Mesenteric fat pad (tissue), 1 donor: Measurements from ENCODE around the gene CELF2. TPM values are rescaled to one million over a fixed set of nuclear protein-coding genes. Genes with fewer than 3 reads are reported as not detected.
"Not testable (repeated sequence)": the region's sequence is repeated elsewhere in the genome, so short reads cannot be mapped to it uniquely, and the experiment has no call there.

ENCODE experiments used
- DNase-seq: peaks from one replicate; pipeline ENCODE4 v3.0.0-alpha.2; 2020; ENCODE audit warnings: low spot score
- total RNA-seq: library from RNA; stranded (reverse); fragmentation: NEBNext Ultra II Directional; extraction: Animal tissue kit (Norgen Biotek cat#: 25700); gene quantifications from one replicate; pipeline ENCODE4 v1.2.1, GENCODE V29; 2021
- donor health status: DM: yes; HTN: yes; CAD: no.

The CELF2 gene
- total RNA-seq, 1 donor from 2014 or later, result 93.9 TPM

GRCh38 chr10:11120711-11121110, 103.0 kb downstream of the CELF2 start:
- DNase-seq, result no peak

- not testable (repeated sequence) for DNase-seq
Measured at GRCh38 chr10:11123892-11124291, 106.2 kb downstream of the CELF2 start.

GRCh38 chr10:11125004-11125403, 107.3 kb downstream of the CELF2 start:
- no peak for DNase-seq

GRCh38 chr10:11127017-11127416, 109.3 kb downstream of the CELF2 start:
- not testable (repeated sequence) for DNase-seq

GRCh38 chr10:11131112-11131639, 113.5 kb downstream of the CELF2 start:
- DNase-seq, result no peak

- DNase-seq, result no peak
Measured at GRCh38 chr10:11134411-11134810, 116.7 kb downstream of the CELF2 start.

GRCh38 chr10:11135709-11136108, 118.0 kb downstream of the CELF2 start:
- no peak for DNase-seq

- DNase-seq, result no peak
Measured at GRCh38 chr10:11138314-11139033, 120.8 kb downstream of the CELF2 start.

- no peak for DNase-seq
Measured at GRCh38 chr10:11140963-11141362, 123.3 kb downstream of the CELF2 start.

GRCh38 chr10:11141571-11142091, 124.0 kb downstream of the CELF2 start:
- DNase-seq, result no peak

- DNase-seq, result no peak
Measured at GRCh38 chr10:11142777-11143176, 125.1 kb downstream of the CELF2 start.

GRCh38 chr10:11143242-11143641, 125.6 kb downstream of the CELF2 start:
- no peak for DNase-seq

GRCh38 chr10:11144626-11145494, 127.2 kb downstream of the CELF2 start:
- no peak for DNase-seq

- no peak for DNase-seq
Measured at GRCh38 chr10:11145495-11145855, 127.8 kb downstream of the CELF2 start.

- DNase-seq, result no peak
Measured at GRCh38 chr10:11146402-11147171, 128.9 kb downstream of the CELF2 start.

GRCh38 chr10:11147722-11148121, 130.1 kb downstream of the CELF2 start:
- DNase-seq, result no peak

- no peak for DNase-seq
Measured at GRCh38 chr10:11148142-11149028, 130.7 kb downstream of the CELF2 start.

GRCh38 chr10:11149807-11150141, 132.1 kb downstream of the CELF2 start:
- DNase-seq, result no peak

- DNase-seq, result no peak
Measured at GRCh38 chr10:11150231-11150731, 132.6 kb downstream of the CELF2 start.

GRCh38 chr10:11150879-11151415, 133.3 kb downstream of the CELF2 start:
- DNase-seq, result no peak
